ENCODE data around the gene ZNF74.
A peak's percentile ranks its signal among the peaks of the same experiment; 100 is the strongest.

Gene ZNF74

DNA sequence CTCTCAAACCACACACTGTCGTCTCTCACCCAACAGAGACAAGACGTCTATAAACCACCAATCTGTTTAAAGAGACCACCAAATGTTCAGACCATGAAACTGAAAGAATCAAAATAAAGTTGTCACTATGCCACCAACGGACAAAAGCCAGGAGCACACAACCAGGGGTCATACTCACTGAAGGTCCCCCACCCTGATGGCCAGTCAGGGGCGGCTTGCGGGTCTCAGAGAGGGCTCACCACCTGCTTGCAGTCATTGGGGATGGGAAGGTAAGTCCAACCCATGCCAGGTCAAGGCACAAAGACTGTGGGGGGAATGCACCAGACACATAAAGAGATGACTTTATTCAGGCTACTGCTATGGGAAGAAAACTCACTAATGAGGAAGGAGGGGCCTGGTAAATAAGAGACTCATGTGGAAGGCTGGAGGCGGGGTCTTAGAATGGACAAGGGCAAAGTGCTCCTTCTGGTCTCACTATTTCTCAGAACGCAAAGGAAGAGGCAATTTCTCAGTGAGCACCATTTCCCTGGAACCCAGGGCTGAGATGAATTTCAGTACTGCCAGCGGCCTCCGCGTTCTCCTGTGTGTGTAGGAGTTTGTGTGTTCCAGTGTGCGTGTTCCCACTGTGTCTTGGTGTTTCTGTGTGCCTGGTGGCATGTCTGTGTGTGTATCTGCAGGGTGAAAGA lies 26.3 kb downstream of the ZNF74 start:
- no peak for DNase-seq (ENCODE audit: low spot score)

DNA sequence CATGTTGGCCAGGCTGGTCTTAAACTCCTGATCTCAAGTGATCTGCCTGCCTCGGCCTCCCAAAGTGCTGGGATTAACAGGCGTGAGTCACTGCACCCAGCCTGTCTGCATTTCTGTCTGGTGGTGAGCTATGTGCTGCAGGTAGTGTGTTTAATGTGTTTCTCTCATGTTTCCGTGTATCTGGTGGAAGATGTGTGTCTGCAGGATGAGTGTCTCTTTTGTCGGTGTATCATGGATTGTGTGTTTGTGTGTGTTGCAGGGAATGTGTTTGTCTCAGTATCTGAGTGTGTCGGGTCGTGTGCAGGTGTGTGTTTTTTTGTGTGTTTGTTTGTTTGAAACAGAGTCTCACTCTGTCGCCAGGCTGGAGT lies 27.5 kb downstream of the ZNF74 start:
- no peak for DNase-seq (ENCODE audit: low spot score)

DNA sequence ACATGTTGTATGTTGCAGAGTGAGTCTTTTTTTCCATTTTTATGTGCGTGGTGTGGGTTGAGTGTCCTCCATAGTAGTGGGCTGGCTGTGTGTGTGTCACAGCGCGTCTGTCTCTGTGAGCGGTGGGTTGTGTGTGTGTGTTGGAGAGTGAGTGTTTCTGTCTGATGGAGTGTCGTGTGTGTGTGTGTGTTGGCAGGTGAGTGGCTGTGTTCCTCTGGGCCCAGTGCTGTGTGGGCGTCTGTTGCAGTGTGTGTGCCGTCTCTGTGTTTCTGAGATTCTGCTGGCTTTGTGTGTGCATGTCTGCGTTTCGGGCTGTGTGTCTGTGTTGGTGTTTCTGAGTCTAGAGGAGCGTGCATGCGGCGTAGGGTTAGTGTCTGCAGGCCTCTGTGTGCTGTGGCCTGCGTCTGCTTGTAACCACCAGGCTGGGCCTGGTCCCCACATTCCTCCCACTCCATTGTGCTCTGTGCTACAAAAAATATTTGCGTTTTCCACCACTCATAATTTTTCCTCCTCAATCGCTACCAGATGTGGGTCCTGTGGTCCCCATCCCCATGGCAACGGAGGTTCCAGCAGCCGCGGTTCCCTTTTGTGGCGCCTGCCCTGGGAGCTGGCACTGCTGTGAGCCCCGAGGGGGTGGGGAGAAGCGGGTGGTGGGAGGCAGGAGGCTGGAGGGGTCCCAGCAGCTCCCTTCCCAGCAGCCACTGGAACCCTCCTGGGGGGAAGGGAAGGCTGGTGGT lies 28.5 kb downstream of the ZNF74 start:
- peak; percentile 55 for DNase-seq (ENCODE audit: low spot score)

- no peak for DNase-seq (ENCODE audit: low spot score)
These were observed 29.3 kb downstream of the ZNF74 start for GRCh38 chr22:20423008-20423905.

DNA sequence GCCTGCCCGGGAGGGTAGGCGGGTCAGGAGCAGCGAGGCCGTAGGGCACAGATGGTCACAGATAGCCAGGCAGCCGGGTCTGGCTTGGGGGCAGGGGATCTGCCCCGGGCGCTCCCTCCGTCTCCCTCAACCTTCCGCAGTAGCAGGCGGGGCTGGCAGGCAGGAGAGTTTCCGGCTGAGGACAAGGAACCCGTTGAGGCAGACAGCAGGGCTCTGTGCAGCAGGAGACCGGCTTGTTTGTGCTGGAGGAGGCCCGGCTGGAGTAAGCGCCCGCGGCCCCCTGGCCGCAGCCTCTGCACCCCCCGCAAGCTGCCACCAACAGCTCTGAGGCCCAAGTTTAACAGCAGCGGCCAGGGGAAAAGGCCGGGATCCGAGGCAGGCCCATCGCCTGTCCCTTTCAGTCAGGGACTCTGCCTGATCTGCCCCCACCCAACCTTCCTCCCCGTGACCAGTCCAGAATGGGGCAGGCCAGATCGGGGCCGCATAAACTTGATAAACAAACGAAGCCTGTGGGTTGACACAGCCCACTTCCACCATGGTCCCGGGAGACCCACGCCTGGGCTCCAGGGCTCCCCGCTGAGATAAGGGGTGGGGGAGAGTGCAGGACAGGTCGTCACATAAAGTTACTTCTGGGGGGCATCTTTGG lies 30.1 kb downstream of the ZNF74 start:
- no peak for DNase-seq (ENCODE audit: low spot score)

DNA sequence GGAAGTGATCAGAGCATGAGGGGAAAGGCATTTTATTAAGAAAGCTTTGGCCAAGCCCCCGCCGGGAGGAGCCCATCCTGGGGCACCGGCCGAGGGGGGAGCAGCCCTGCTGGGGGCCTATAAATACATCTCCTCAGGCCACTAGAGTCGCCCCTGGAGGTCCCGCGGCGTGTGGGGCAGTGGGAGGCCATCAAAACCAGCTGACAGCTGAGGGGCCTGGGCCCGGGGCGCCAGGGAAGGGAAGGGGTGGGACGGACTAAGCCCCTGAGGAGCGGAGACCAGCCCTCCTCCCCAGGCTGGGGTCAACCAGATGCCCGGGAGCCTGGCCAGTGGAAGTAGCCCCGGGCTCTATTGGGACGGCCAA lies 30.6 kb downstream of the ZNF74 start:
- DNase-seq (ENCODE audit: low spot score) = no peak

DNA sequence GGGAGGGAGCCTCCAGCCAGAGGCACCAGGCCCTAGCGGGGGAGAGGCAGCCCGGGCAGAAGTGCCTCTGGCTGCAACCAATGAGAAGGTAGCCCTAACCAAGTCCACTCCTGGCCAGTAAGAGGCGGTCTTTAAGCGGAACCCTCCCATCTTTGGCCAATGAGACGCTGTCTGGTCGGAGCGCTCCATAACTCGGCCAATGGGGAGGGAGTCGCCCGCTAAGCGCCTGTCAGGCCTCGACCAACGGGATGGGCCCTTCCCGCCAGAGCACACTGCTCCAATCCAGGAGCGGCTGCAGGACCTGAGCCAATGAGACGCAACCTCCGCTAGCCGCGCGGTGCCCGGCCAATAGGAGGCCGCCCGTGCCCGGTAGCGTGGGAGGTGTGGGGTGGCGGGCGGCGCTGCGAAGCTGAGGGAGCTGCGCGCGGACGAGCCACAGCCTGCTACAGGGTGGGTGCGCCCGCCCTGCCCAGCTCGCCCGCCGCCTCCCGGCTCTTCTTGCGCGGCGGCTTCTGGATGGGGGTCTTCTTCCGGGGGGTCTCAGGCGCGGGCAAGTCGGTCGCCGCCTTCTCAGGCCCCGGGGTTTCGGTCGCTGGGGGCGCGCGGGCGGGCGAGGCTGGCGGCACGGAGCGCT lies 31.1 kb downstream of the ZNF74 start:
- no peak for DNase-seq (ENCODE audit: low spot score)

DNA sequence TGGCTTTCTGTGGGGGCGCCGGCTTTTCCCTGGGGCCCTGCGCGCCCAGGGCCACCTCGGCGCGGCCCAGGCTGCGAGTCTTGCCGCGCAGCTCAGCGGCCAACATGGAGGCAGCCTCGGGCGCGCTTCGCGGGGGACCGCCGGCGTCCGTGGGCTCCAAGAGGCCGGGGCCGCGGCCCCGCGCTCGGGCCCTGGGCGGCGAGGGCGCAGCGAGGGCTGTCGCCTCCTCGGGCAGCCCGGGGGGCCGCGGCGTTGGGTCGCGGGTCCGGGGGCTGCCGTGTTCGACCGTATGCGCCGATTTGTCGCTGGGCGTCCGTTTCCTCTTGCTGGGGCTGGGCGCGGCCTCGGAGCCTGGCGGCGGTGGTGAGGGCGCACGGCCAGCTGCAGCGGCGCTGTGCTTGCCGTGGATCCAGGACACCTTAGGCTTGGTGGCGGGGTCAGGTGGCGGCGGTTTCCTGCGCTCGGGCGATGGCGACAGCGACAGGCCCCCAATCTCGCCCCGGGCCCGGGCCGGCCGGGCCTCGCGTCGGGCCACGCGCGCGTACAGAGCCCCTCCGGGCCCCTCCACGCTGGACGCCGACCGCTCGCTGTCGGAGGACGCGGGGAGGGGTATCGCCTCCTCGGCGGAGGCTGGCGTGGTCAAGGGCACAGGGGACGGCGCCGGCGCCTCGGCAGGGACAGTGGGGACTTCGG lies 31.8 kb downstream of the ZNF74 start:
- no peak for DNase-seq (ENCODE audit: low spot score)

- DNase-seq (ENCODE audit: low spot score) = no peak
These were observed 32.3 kb downstream of the ZNF74 start for GRCh38 chr22:20426259-20426615.

DNA sequence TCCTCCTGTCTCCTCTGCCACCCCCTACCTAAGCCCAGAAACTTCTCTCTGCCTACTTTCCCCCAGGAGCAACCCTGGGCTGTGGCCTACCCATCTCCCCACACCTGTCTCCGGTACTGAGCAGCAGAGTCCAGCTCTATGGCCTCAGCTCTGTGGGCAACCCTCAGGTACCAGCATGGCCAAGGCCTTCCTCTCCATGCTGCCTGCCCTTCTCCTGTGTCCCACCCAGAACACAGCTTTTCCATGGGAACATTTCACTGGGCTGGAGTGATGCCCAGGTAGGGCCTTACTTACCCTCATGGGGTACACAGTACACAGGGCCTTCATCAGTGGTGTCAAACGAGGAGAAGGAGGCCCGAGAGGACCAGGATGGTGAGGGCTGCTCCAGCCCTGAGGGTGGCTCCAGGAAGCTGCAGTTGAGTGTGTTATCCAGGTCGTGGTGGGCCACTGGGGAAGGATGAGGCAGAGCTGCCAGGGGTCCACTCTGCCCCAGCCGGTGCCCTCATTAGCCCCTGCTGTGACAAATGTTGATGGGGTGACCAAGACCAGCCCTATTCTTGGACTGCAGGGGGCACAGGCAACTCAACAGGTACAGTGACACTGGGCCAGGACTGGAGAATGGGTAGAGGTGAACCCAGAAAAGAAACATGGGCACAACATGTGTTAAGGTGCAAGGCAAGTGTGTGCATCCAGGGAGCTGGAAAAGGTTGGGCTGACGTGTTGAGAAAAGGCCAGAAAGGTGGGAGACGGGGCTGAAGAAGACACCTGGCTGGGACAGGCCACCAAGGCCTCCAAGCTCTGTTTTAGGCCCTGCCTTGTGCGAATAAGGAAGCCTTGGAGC lies 33.4 kb downstream of the ZNF74 start:
- no peak for DNase-seq (ENCODE audit: low spot score)

GRCh38 chr22:20427945-20428417 lies 34.0 kb downstream of the ZNF74 start:
- DNase-seq (ENCODE audit: low spot score) = no peak

DNA sequence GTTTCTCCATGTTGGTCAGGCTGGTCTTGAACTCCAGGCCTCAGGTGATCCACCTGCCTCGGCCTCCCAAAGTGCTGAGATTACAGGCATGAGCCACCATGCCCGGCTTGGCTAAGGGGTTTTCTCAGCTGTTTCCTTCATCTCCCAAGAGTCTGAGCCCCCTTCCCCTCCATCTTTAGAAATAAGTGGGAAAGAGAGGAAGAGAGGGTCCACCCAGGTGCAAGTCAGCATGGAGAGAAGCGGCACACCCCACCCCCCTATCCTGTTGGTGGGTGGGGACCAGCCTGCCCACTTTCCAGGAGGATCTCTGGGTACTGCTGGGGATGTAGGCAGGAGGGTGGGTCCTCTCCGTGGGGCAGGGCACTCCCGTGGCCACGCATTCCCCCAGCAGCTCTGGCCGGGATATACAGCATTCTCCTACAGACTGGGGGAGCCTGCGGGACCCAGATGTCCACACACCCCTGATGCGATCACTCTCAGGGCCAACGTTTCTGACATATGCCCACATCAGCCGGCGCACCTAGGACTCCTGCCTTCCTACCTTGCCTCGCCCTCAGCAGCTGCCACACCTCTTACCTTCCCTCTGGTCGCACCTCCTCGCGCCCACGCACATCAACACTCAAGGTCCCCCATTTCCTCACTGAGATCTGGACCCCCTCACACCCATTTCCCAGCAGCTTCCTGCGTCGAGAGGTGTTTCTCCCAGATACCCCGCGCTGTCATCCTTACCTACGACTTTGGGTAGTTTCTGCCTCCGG lies 34.7 kb downstream of the ZNF74 start:
- no peak for DNase-seq (ENCODE audit: low spot score)

GRCh38 chr22:20429254-20430100 lies 35.5 kb downstream of the ZNF74 start:
- DNase-seq (ENCODE audit: low spot score) = no peak

DNA sequence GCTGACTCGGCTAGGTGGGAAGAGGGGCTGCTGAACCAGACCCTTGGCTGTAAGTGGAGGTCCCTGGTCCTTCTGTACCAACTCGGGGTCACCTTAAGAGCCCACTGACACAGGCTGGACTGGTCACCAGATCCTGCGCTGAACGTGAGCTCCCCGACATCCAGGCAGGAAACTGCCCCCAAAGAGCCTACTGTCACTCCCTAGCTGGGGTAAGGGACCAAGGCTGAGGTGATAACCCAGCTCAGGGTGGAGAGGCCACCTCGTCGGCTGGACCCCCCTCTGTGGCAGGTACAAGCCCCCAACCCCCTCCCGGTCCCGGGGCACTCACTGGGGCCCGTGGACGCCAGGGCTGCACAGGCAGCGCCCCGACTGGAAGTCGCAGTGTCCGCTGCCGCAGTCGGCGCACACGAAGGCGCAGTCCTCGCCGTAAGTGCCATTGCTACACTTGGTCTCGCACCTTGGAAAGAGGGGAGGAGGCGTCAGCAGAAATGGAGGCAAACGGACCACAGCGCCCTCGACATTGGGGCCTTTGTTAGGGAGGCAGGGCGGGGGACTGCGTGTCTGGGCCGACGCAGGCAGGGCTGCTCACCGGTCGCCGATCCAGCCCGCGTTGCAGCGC lies 36.3 kb downstream of the ZNF74 start:
- no peak for DNase-seq (ENCODE audit: low spot score)

DNA sequence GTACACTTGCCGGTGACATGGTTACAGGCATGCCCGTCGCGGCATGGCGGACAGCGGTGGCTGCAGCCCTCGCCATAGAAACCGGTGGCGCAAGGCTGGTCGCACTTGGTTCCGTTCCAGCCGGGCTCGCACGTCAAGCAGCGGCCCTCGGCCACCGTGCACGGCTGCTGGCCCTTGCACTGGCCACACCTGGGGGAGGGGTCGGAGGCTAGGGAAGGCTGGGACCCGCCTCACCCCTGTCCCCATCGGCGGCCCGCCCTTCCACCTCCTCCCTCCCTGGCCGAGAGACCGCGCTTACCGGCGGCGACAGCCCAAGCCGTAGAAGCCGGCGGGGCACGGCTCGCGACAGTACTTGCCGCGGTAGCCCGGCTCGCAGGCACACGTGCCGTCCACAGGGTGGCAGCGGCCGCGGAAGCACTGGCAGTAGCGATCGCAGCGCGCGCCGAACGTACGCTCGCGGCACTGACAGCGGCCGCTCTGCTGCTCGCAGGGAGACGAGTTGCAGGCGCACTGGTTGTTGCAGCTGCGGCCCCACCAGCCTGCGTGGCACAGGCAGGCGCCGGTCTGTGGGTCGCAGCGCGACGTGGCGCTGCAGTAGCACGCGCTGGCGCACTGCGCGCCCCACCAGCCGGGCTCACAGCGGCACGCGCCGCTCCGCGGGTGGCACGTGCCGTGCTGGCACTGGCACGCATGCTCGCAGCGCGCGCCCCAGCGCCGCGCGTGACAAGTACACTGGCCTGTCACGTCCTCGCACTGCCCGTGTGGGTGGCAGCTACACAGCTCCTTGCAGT lies 37.0 kb downstream of the ZNF74 start:
- no peak for DNase-seq (ENCODE audit: low spot score)

GRCh38 chr22:20431511-20432192 lies 37.7 kb downstream of the ZNF74 start:
- DNase-seq (ENCODE audit: low spot score) = no peak
